ENCODE results near the gene FAM13A. TPM values are rescaled to one million over a fixed set of nuclear protein-coding genes. Genes with fewer than 3 reads are reported as not detected.

Gene FAM13A
- total RNA-seq, 2 donors from 2014 or later, result 27.2 to 107 TPM

- no peak for TF ChIP-seq POLR2AphosphoS5 (IDR thresholded peaks at IDR 0.05)
- no peak for TF ChIP-seq POLR2A (IDR thresholded peaks at IDR 0.05)
- TF ChIP-seq CTCF (IDR thresholded peaks at IDR 0.05), result no peak
- Histone ChIP-seq H3K4me3 (peak overlapping the region in 1 of 2 donors; percentile 3), H3K36me3 (no peaks in the 10 kb centered on the region), H3K27me3 (replicated peaks; ENCODE audit: insufficient read depth) (no peaks in the 10 kb centered on the region), H3K4me1 (replicated peaks) (no peaks in the 10 kb centered on the region), H3K27ac (peak overlapping the region; percentile 5 to 23), H3K9me3 (no peaks in the 10 kb centered on the region)
- 53% methylated on average over 10 of the region's 10 CpGs for WGBS
- DNase-seq (ENCODE audit: low spot score), result no peak
- intact Hi-C loops (cut with DNase I), result loop anchor here (10.0 kb wide), 1 partner anchor 296 kb away; the partner anchor contains the start of gene PYURF
Measured at GRCh38 chr4:88820698-88821415, 236.1 kb downstream of the FAM13A start.

- TF ChIP-seq POLR2A (IDR thresholded peaks at IDR 0.05), result no peak
- TF ChIP-seq POLR2AphosphoS5 (IDR thresholded peaks at IDR 0.05), result no peak
- no peak for TF ChIP-seq CTCF (IDR thresholded peaks at IDR 0.05)
- DNase-seq (ENCODE audit: low spot score), result no peak
- no peaks in the 10 kb centered on the region for H3K36me3 ChIP-seq
- no peak overlapping the region for H3K4me3 ChIP-seq
- no peaks in the 10 kb centered on the region for H3K27me3 ChIP-seq (replicated peaks; ENCODE audit: insufficient read depth)
- WGBS, result 35% methylated on average over 5 of the region's 5 CpGs
- H3K4me1 ChIP-seq (replicated peaks), result no peaks in the 10 kb centered on the region
- peak overlapping the region; percentile 5 to 23 for H3K27ac ChIP-seq
- no peaks in the 10 kb centered on the region for H3K9me3 ChIP-seq
- intact Hi-C loops (cut with DNase I), result loop anchor here (2.0 to 10.0 kb wide), 3 partner anchors 205 to 295 kb away; partner anchors contain the start of genes PYURF and TIGD2
Measured at GRCh38 chr4:88819818-88820697, 236.9 kb downstream of the FAM13A start.

- Histone ChIP-seq H3K36me3 (no peaks in the 10 kb centered on the region), H3K9me3 (no peaks in the 10 kb centered on the region), H3K4me3 (no peak overlapping the region), H3K27me3 (replicated peaks; ENCODE audit: insufficient read depth) (no peaks in the 10 kb centered on the region), H3K4me1 (replicated peaks) (no peaks in the 10 kb centered on the region), H3K27ac (peak overlapping the region in 1 of 2 donors; percentile 23)
- DNase-seq (ENCODE audit: low spot score), result peak; percentile 64
- intact Hi-C loops (cut with DNase I), result loop anchor here (2.0 to 5.0 kb wide), 2 partner anchors 206 to 293 kb away; partner anchors contain the start of gene TIGD2
- no peak for TF ChIP-seq POLR2A (IDR thresholded peaks at IDR 0.05)
- TF ChIP-seq CTCF (IDR thresholded peaks at IDR 0.05), result peak; percentile 17 to 79 (median 64)
- TF ChIP-seq POLR2AphosphoS5 (IDR thresholded peaks at IDR 0.05), result peak; percentile 56
- 24% methylated on average over 5 of the region's 5 CpGs for WGBS
Measured at GRCh38 chr4:88818631-88819470, 238.1 kb downstream of the FAM13A start.

GRCh38 chr4:88817740-88818139 is 239.2 kb downstream of the FAM13A start:
- no peak for DNase-seq (ENCODE audit: low spot score)
- Histone ChIP-seq H3K27me3 (replicated peaks; ENCODE audit: insufficient read depth) (no peaks in the 10 kb centered on the region), H3K9me3 (no peaks in the 10 kb centered on the region), H3K36me3 (no peaks in the 10 kb centered on the region), H3K4me3 (no peak overlapping the region), H3K27ac (no peak overlapping the region), H3K4me1 (replicated peaks) (no peaks in the 10 kb centered on the region)
- WGBS, result 98% methylated on average over 2 of the region's 2 CpGs
- intact Hi-C loops (cut with DNase I), result loop anchor here (2.0 to 5.0 kb wide), 2 partner anchors 207 to 295 kb away; partner anchors contain the start of gene TIGD2
- no peak for TF ChIP-seq POLR2AphosphoS5 (IDR thresholded peaks at IDR 0.05)
- TF ChIP-seq CTCF (IDR thresholded peaks at IDR 0.05), result no peak
- no peak for TF ChIP-seq POLR2A (IDR thresholded peaks at IDR 0.05)

Data from prostate gland (tissue), 2 donors.